Sigmoid colon (tissue), 4 donors: Measurements from ENCODE around the gene ESYT2.

Experiments
- POLR2A ChIP-seq, 2 donors: fragments of 450-650 bp; IDR thresholded peaks; one replicate each; pipeline ENCODE4 v1.6.1; 2016; ENCODE audit warnings: antibody characterized with exemption in 2 of 2, mild to moderate bottlenecking in 2 of 2, moderate library complexity in 2 of 2
- POLR2AphosphoS5 ChIP-seq, 4 donors: sonication (generic); formaldehyde crosslinking; IDR thresholded peaks; one replicate each; pipeline ENCODE4 v1.6.1; 2017; ENCODE audit warnings: antibody characterized with exemption in 4 of 4

- TF ChIP-seq POLR2AphosphoS5 (IDR thresholded peaks at IDR 0.05) (no peak), POLR2A (IDR thresholded peaks at IDR 0.05) (no peak)
Measured at GRCh38 chr7:158842486-158842885, 13.2 kb upstream of the ESYT2 start.
